Measurements from ENCODE around the gene GRM8. TPM values are rescaled to one million over a fixed set of nuclear protein-coding genes. Genes with fewer than 3 reads are reported as not detected.

Gene GRM8
- total RNA-seq, 1 experiment from 2014 or later = not detected

DNA sequence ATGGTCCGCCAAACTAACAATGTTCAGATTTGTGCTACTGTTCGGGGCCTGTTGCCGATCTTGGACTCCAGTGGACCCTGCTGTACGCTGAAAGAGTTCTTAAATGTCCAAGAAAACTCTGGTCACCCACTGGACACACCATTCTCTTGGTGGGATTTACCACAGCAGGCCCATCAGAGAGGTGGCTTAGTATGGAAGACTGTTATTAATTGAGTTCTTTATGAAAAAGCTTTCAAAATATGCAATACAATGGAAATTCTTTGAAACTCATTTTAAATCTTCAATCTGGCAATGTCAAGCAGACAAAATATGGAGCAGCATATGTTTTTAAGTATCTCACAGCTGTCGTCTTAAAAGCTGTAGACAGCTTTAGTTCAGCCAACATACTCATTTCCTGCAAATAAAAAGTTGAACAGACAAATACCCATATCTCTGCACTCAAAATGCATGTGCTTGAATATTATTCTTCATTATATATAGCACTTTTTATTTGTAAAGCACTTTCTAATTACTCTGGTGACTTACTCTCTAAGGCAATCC, 37.4 kb upstream of the GRM8 start:
- Histone ChIP-seq H3K79me2 (ENCODE audit: low read length) (no peaks in the 10 kb centered on the region), H3F3A (ENCODE audit: low read length, unreplicated experiment) (no peaks in the 10 kb centered on the region), H2AFZ (ENCODE audit: low read length) (no peak overlapping the region), H3K36me3 (ENCODE audit: low read depth, low read length) (no peaks in the 10 kb centered on the region), H3K9ac (ENCODE audit: low read length) (no peak overlapping the region), H3K27me3 (ENCODE audit: low read length) (peaks cover 10% of the 10 kb centered on the region; the same call in 1 of the 2 replicates), H3K4me2 (ENCODE audit: low read length) (no peak overlapping the region), H3K9me2 (replicated peaks; ENCODE audit: low read length) (no peaks in the 10 kb centered on the region), H3K4me1 (ENCODE audit: insufficient read depth, low read length) (no peaks in the 10 kb centered on the region), H3K4me3 (ENCODE audit: low read length) (no peak overlapping the region), H3K9me3 (ENCODE audit: low read length) (no peaks in the 10 kb centered on the region), H3K27ac (ENCODE audit: low read length) (no peak overlapping the region), H4K20me1 (ENCODE audit: low read length) (no peaks in the 10 kb centered on the region)
- BruUV-seq (replicated peaks) = no TSS peak
- ChIA-PET CTCF (no interaction called here), POLR2A (ENCODE audit: unreplicated experiment) (no interaction called here)
- ATAC-seq (no peak), DNase-seq (no peak)
- intact Hi-C loops (cut with micrococcal nuclease) = no loop called here
- TF ChIP-seq EZH2 (IDR thresholded peaks at IDR 0.05; ENCODE audit: low read length, unreplicated experiment) (no peak), EZH2phosphoT487 (IDR thresholded peaks at IDR 0.05; ENCODE audit: borderline replicate concordance, low read length) (no peak)
- TF ChIP-seq, protein P1, sequence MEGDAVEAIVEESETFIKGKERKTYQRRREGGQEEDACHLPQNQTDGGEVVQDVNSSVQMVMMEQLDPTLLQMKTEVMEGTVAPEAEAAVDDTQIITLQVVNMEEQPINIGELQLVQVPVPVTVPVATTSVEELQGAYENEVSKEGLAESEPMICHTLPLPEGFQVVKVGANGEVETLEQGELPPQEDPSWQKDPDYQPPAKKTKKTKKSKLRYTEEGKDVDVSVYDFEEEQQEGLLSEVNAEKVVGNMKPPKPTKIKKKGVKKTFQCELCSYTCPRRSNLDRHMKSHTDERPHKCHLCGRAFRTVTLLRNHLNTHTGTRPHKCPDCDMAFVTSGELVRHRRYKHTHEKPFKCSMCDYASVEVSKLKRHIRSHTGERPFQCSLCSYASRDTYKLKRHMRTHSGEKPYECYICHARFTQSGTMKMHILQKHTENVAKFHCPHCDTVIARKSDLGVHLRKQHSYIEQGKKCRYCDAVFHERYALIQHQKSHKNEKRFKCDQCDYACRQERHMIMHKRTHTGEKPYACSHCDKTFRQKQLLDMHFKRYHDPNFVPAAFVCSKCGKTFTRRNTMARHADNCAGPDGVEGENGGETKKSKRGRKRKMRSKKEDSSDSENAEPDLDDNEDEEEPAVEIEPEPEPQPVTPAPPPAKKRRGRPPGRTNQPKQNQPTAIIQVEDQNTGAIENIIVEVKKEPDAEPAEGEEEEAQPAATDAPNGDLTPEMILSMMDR (conservative IDR thresholded peaks at IDR 0.05; ENCODE audit: low read depth, low read length) = no peak

DNA sequence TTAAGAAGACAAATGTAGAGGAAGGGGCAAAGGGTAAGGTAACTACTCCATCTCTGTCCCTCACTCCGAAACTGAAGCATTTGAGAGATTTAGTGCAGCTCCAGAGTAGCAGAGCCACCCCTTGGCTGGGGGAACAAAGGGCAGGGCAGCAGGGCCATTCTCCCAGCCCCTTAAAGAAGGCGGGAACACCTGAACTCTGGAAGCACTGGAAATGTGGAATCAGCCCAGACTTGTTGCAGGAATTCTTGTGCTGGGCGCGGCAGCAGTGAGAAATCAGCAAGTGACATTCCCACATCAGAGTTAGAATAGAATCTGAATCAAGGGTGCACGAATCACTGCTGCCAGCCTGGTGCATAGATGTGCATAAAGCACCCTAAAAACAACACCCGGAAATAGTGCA, 34.4 kb upstream of the GRM8 start:
- H3K4me2 ChIP-seq (ENCODE audit: low read length) = no peak overlapping the region
- CTCF ChIA-PET = no interaction called here
- POLR2A ChIA-PET (ENCODE audit: unreplicated experiment) = no interaction called here
- H3K9me3 ChIP-seq (ENCODE audit: low read length) = no peaks in the 10 kb centered on the region
- H3K4me1 ChIP-seq (ENCODE audit: insufficient read depth, low read length) = no peaks in the 10 kb centered on the region
- no peaks in the 10 kb centered on the region for H3K36me3 ChIP-seq (ENCODE audit: low read depth, low read length)
- TF ChIP-seq EZH2phosphoT487 (IDR thresholded peaks at IDR 0.05; ENCODE audit: borderline replicate concordance, low read length) = no peak
- no peak for TF ChIP-seq EZH2 (IDR thresholded peaks at IDR 0.05; ENCODE audit: low read length, unreplicated experiment)
- TF ChIP-seq, protein P1 (conservative IDR thresholded peaks at IDR 0.05; ENCODE audit: low read depth, low read length) = no peak
- H4K20me1 ChIP-seq (ENCODE audit: low read length) = no peaks in the 10 kb centered on the region
- ATAC-seq = no peak
- no peak for DNase-seq
- no peak overlapping the region for H3K4me3 ChIP-seq (ENCODE audit: low read length)
- no TSS peak for BruUV-seq (replicated peaks)
- no peak overlapping the region for H2AFZ ChIP-seq (ENCODE audit: low read length)
- intact Hi-C loops (cut with micrococcal nuclease) = no loop called here
- no peak overlapping the region for H3K27ac ChIP-seq (ENCODE audit: low read length)
- no peaks in the 10 kb centered on the region for H3F3A ChIP-seq (ENCODE audit: low read length, unreplicated experiment)
- no peak overlapping the region for H3K9ac ChIP-seq (ENCODE audit: low read length)
- no peaks in the 10 kb centered on the region for H3K9me2 ChIP-seq (replicated peaks; ENCODE audit: low read length)
- peaks cover 12% of the 10 kb centered on the region; the same call in 1 of the 2 replicates for H3K27me3 ChIP-seq (ENCODE audit: low read length)
- H3K79me2 ChIP-seq (ENCODE audit: low read length) = no peaks in the 10 kb centered on the region

DNA sequence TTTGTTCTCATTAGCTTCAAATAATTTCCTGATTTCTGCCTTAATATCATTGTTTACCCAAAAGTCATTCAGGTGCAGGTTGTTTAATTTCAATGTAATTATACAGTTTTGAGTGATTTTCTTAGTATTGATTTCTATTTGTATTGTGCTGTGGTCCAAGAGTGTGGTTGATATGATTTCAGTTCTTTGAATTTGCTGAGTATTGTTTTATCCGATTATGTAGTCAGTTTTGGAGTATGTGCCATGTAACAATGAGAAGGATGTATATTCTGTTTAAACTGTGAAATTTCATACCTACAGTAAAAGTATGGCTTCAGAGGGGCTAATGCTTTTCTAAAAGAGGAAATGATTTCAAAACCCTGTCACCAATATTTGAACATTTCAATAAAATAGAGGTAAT, 17.4 kb upstream of the GRM8 start:
- TF ChIP-seq EZH2 (IDR thresholded peaks at IDR 0.05; ENCODE audit: low read length, unreplicated experiment) (no peak), EZH2phosphoT487 (IDR thresholded peaks at IDR 0.05; ENCODE audit: borderline replicate concordance, low read length) (no peak)
- no peaks in the 10 kb centered on the region for H3K36me3 ChIP-seq (ENCODE audit: low read depth, low read length)
- POLR2A ChIA-PET (ENCODE audit: unreplicated experiment) = no interaction called here
- CTCF ChIA-PET = interaction anchor here (0.6 kb wide), 1 partner anchor 12 kb away, joined by 3 read pairs; no protein-coding TSS in a partner anchor
- no peaks in the 10 kb centered on the region for H3F3A ChIP-seq (ENCODE audit: low read length, unreplicated experiment)
- H2AFZ ChIP-seq (ENCODE audit: low read length) = no peak overlapping the region
- H3K9ac ChIP-seq (ENCODE audit: low read length) = no peak overlapping the region
- no TSS peak for BruUV-seq (replicated peaks)
- peaks cover 47% of the 10 kb centered on the region; the same call in 1 of the 2 replicates for H3K27me3 ChIP-seq (ENCODE audit: low read length)
- no peak for DNase-seq
- H3K79me2 ChIP-seq (ENCODE audit: low read length) = no peaks in the 10 kb centered on the region
- ATAC-seq = no peak
- no peaks in the 10 kb centered on the region for H4K20me1 ChIP-seq (ENCODE audit: low read length)
- H3K4me3 ChIP-seq (ENCODE audit: low read length) = no peak overlapping the region
- H3K4me2 ChIP-seq (ENCODE audit: low read length) = no peak overlapping the region
- H3K9me2 ChIP-seq (replicated peaks; ENCODE audit: low read length) = no peaks in the 10 kb centered on the region
- no peaks in the 10 kb centered on the region for H3K4me1 ChIP-seq (ENCODE audit: insufficient read depth, low read length)
- H3K9me3 ChIP-seq (ENCODE audit: low read length) = no peaks in the 10 kb centered on the region
- H3K27ac ChIP-seq (ENCODE audit: low read length) = no peak overlapping the region
- intact Hi-C loops (cut with micrococcal nuclease) = no loop called here

Data from PC-3 (cell line).